ENCODE data around the gene YEATS2.

DNA sequence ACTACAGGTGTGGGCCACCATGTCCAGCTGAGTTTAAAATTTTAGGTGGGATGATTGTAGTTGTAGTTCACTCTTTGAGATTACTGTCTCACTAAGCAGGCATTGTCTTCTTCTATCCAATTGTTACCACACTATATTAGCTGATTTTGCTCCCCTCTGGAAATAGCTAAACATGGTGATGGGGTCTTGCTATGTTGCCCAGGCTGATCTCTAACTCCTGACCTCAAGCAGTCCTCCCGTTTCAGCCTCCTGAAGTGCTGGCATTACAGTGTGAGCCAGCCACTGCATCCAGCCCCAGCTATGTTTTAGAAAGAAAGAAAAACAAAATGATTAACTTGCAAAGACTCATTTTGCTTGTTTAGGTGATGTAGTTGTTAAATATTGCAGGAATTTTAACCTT lies 30.6 kb downstream of the YEATS2 start:
- TF ChIP-seq CTCF (IDR thresholded peaks at IDR 0.05; ENCODE audit: low read depth, low read length) (no peak), EZH2phosphoT487 (IDR thresholded peaks at IDR 0.05; ENCODE audit: low read depth) (no peak)

Data from OCI-LY3 (cell line).